Measurements from ENCODE around the gene RRP9.

RRP9 gene

GRCh38 chr3:51987568-51987967, 45.9 kb upstream of the RRP9 start:
- H3K79me2 ChIP-seq (ENCODE audit: insufficient read depth, low read length): no peaks in the 10 kb centered on the region
- no peaks in the 10 kb centered on the region for H3K9me3 ChIP-seq (ENCODE audit: low read length)
- no peak for TF ChIP-seq CTCF (IDR thresholded peaks at IDR 0.05; ENCODE audit: low read length)
- TF ChIP-seq EZH2 (IDR thresholded peaks at IDR 0.05; ENCODE audit: borderline replicate concordance, low read length): no peak
- H3F3A ChIP-seq (ENCODE audit: insufficient read depth, low read length): no peaks in the 10 kb centered on the region
- H3K4me1 ChIP-seq (ENCODE audit: insufficient read depth, low read length, severe bottlenecking): peaks cover 18% of the 10 kb centered on the region
- no peak overlapping the region for H3K27ac ChIP-seq (ENCODE audit: low read depth, low read length, poor library complexity, severe bottlenecking)
- no peaks in the 10 kb centered on the region for H3K9me2 ChIP-seq (ENCODE audit: low read depth, low read length)
- H3K27me3 ChIP-seq (ENCODE audit: insufficient read depth, low read length): no peaks in the 10 kb centered on the region
- H3K4me3 ChIP-seq (ENCODE audit: low read depth, low read length, poor library complexity, severe bottlenecking): no peak overlapping the region
- no peak overlapping the region for H2AFZ ChIP-seq (ENCODE audit: low read length)
- H3K4me2 ChIP-seq (ENCODE audit: low read length): no peak overlapping the region
- H3K36me3 ChIP-seq (ENCODE audit: insufficient read depth, low read length): peaks cover 14% of the 10 kb centered on the region
- H4K20me1 ChIP-seq (ENCODE audit: insufficient read depth, low read length): no peaks in the 10 kb centered on the region
- H3K9ac ChIP-seq (ENCODE audit: low read length): no peak overlapping the region

GRCh38 chr3:51986010-51986947, 44.6 kb upstream of the RRP9 start:
- Histone ChIP-seq H3K9ac (ENCODE audit: low read length) (no peak overlapping the region), H3F3A (ENCODE audit: insufficient read depth, low read length) (no peaks in the 10 kb centered on the region), H3K4me3 (ENCODE audit: low read depth, low read length, poor library complexity, severe bottlenecking) (no peak overlapping the region), H3K4me1 (ENCODE audit: insufficient read depth, low read length, severe bottlenecking) (peaks cover 20% of the 10 kb centered on the region), H4K20me1 (ENCODE audit: insufficient read depth, low read length) (no peaks in the 10 kb centered on the region), H3K9me2 (ENCODE audit: low read depth, low read length) (no peaks in the 10 kb centered on the region), H3K9me3 (ENCODE audit: low read length) (no peaks in the 10 kb centered on the region), H3K4me2 (ENCODE audit: low read length) (no peak overlapping the region), H3K36me3 (ENCODE audit: insufficient read depth, low read length) (peaks cover 1% of the 10 kb centered on the region), H3K79me2 (ENCODE audit: insufficient read depth, low read length) (no peaks in the 10 kb centered on the region), H3K27me3 (ENCODE audit: insufficient read depth, low read length) (no peaks in the 10 kb centered on the region), H2AFZ (ENCODE audit: low read length) (no peak overlapping the region), H3K27ac (ENCODE audit: low read depth, low read length, poor library complexity, severe bottlenecking) (no peak overlapping the region)
- TF ChIP-seq CTCF (IDR thresholded peaks at IDR 0.05; ENCODE audit: low read length) (no peak), EZH2 (IDR thresholded peaks at IDR 0.05; ENCODE audit: borderline replicate concordance, low read length) (no peak)

GRCh38 chr3:51985063-51985462, 43.4 kb upstream of the RRP9 start:
- Histone ChIP-seq H3K9me2 (ENCODE audit: low read depth, low read length) (no peaks in the 10 kb centered on the region), H3K4me2 (ENCODE audit: low read length) (no peak overlapping the region), H3K9ac (ENCODE audit: low read length) (no peak overlapping the region), H3K9me3 (ENCODE audit: low read length) (no peaks in the 10 kb centered on the region), H3K36me3 (ENCODE audit: insufficient read depth, low read length) (peaks cover 4% of the 10 kb centered on the region; the same call in 1 of the 2 replicates), H2AFZ (ENCODE audit: low read length) (no peak overlapping the region), H3K27me3 (ENCODE audit: insufficient read depth, low read length) (no peaks in the 10 kb centered on the region), H3K27ac (ENCODE audit: low read depth, low read length, poor library complexity, severe bottlenecking) (no peak overlapping the region), H4K20me1 (ENCODE audit: insufficient read depth, low read length) (no peaks in the 10 kb centered on the region), H3K4me1 (ENCODE audit: insufficient read depth, low read length, severe bottlenecking) (peaks cover 20% of the 10 kb centered on the region), H3K4me3 (ENCODE audit: low read depth, low read length, poor library complexity, severe bottlenecking) (no peak overlapping the region), H3K79me2 (ENCODE audit: insufficient read depth, low read length) (no peaks in the 10 kb centered on the region), H3F3A (ENCODE audit: insufficient read depth, low read length) (no peaks in the 10 kb centered on the region)
- TF ChIP-seq CTCF (IDR thresholded peaks at IDR 0.05; ENCODE audit: low read length) (no peak), EZH2 (IDR thresholded peaks at IDR 0.05; ENCODE audit: borderline replicate concordance, low read length) (no peak)

Data from OCI-LY1 (cell line).